Measurements from ENCODE around the gene RAB37. TPM values are rescaled to one million over a fixed set of nuclear protein-coding genes. Genes with fewer than 3 reads are reported as not detected.

Gene RAB37
- total and polyA plus RNA-seq, 3 donors from 2014 or later: 0.81 to 1.9 (median 0.94) TPM

DNA sequence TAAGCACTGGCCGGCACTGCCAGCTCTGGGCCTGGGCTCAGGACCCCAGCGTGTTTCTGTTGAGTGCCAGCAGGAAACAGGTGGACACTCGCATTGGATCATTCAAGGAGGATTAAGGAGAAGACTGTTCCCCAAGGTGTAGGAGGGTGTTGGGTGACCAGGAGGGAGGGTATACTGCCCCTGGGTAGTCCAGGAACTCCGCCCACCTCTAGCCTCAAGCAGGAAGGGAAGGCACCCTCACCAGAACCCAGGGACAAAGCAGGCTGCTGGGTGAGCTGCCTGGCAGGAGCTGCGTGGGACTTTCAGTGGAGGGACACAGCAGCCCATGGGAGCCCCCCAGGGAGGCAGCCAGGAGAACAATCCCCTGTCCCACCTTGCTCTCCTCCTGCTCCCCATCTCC, 7.7 kb upstream of the RAB37 start:
- Histone ChIP-seq H3K9me3 (no peaks in the 10 kb centered on the region), H3K4me1 (no peaks in the 10 kb centered on the region), H3K27me3 (no peaks in the 10 kb centered on the region), H3K36me3 (ENCODE audit: low read depth, missing control alignments) (no peaks in the 10 kb centered on the region), H3K27ac (no peak overlapping the region), H3K4me3 (no peak overlapping the region)
- intact Hi-C loops (cut with DNase I; ENCODE audit: low total_unique reads): no loop called here
- DNase-seq: no peak
- TF ChIP-seq, protein P1, sequence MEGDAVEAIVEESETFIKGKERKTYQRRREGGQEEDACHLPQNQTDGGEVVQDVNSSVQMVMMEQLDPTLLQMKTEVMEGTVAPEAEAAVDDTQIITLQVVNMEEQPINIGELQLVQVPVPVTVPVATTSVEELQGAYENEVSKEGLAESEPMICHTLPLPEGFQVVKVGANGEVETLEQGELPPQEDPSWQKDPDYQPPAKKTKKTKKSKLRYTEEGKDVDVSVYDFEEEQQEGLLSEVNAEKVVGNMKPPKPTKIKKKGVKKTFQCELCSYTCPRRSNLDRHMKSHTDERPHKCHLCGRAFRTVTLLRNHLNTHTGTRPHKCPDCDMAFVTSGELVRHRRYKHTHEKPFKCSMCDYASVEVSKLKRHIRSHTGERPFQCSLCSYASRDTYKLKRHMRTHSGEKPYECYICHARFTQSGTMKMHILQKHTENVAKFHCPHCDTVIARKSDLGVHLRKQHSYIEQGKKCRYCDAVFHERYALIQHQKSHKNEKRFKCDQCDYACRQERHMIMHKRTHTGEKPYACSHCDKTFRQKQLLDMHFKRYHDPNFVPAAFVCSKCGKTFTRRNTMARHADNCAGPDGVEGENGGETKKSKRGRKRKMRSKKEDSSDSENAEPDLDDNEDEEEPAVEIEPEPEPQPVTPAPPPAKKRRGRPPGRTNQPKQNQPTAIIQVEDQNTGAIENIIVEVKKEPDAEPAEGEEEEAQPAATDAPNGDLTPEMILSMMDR (IDR thresholded peaks at IDR 0.05): no peak
- no peak for TF ChIP-seq POLR2A (IDR thresholded peaks at IDR 0.05)
- WGBS, 2 donors: 94 to 100% methylated on average over 1 to 5 of the region's 5 CpGs

DNA sequence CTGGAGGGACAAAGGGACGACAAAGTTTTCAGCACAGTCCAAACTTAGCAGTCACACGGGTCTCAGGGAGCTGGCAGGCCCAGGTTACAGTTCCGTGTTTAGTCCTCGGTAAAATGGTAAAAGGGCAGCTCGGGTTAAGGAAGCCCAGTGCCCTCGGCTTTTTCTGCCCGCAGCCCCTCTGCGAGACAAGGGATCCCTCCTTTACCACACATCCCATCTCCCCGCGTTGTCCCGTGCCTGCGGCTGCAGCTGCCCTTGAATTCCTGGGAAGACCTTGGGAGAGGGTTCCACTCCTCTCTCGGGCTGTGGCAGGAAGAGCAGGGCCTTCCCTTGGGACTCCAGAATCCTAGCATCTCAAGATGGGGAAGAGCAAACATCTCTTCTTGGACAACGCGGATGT, 7.2 kb upstream of the RAB37 start:
- intact Hi-C loops (cut with DNase I; ENCODE audit: low total_unique reads): no loop called here
- no peak for DNase-seq
- Histone ChIP-seq H3K27me3 (no peaks in the 10 kb centered on the region), H3K27ac (no peak overlapping the region), H3K36me3 (ENCODE audit: low read depth, missing control alignments) (no peaks in the 10 kb centered on the region), H3K9me3 (no peaks in the 10 kb centered on the region), H3K4me1 (no peaks in the 10 kb centered on the region), H3K4me3 (no peak overlapping the region)
- WGBS, 2 donors: 83% methylated on average over 15 of the region's 15 CpGs
- TF ChIP-seq, protein P1 (IDR thresholded peaks at IDR 0.05): no peak

DNA sequence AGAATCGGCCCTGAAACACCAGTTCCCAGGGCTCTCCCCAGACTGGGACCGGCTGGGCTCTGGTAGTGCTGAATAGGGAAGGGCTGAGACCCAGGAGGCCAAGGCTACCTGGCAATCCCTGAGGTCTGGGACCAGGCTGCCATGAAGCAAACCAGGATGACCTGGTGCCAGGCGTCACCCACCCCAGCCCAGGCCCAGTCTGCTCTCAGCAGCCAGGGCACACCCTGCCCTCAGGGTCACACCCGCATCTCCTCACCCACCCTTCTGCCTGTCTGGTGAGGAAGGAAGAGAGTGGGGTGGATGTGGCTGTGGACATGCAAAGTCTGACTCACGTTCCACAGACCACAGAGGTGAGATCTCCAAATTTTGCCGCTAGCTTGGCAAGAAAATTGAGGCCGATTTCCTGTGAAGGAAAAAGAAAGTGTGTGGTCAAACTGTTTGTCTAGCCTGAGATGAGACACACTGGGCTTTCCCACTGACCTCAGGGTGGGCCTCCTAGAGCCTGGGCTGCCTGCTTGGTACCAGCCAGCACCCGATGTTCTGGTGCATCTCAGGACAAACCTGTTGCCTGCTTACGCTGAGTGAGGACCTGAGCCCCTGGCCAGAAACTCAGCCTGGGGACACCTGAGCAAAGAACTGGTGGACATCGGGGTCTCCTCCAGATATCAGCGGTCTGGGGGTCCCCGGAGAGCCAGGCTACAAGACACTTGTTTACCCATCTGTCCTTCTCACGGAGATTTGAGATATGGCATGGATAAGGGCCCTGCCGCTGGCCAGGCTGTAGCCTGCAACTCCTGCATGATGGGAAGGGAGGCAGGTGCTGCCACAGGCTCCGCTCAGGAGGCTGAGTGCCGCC, 6.3 kb upstream of the RAB37 start:
- intact Hi-C loops (cut with DNase I; ENCODE audit: low total_unique reads): no loop called here

DNA sequence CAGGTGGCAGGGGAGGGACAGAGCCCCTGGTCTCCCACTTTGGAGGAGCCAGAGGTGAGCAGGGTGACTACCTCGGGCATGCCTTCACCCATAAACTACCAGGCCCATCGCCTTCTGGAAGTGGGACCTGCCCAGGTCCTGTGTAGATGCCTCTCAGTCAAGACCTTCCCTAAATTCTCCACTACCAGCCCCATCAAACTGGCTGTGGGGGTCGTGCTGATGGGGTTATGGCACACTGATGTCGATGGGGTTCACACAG, 5.8 kb upstream of the RAB37 start:
- Histone ChIP-seq H3K4me3 (no peak overlapping the region), H3K27me3 (no peaks in the 10 kb centered on the region), H3K9me3 (no peaks in the 10 kb centered on the region), H3K36me3 (ENCODE audit: low read depth, missing control alignments) (no peaks in the 10 kb centered on the region), H3K27ac (no peak overlapping the region), H3K4me1 (no peaks in the 10 kb centered on the region)
- no peak for DNase-seq
- TF ChIP-seq, protein P1 (IDR thresholded peaks at IDR 0.05): no peak
- no peak for TF ChIP-seq POLR2A (IDR thresholded peaks at IDR 0.05)
- 85 to 90% methylated on average over 2 to 4 of the region's 4 CpGs for WGBS, 2 donors
- intact Hi-C loops (cut with DNase I; ENCODE audit: low total_unique reads): no loop called here

More for the DNA sequence above, 6.3 kb upstream of the RAB37 start:
- no peaks in the 10 kb centered on the region for H3K4me1 ChIP-seq
- 81 to 94% methylated on average over 7 to 16 of the region's 16 CpGs for WGBS, 2 donors
- no peaks in the 10 kb centered on the region for H3K9me3 ChIP-seq
- H3K4me3 ChIP-seq: no peak overlapping the region
- no peaks in the 10 kb centered on the region for H3K27me3 ChIP-seq
- no peak for DNase-seq
- H3K36me3 ChIP-seq (ENCODE audit: low read depth, missing control alignments): no peaks in the 10 kb centered on the region
- TF ChIP-seq, protein P1 (IDR thresholded peaks at IDR 0.05): no peak
- TF ChIP-seq POLR2A (IDR thresholded peaks at IDR 0.05): no peak
- H3K27ac ChIP-seq: no peak overlapping the region

Data from testis (tissue), 3 donors.